K562 (cell line): ENCODE data around the gene CHDH. TPM values are rescaled to one million over a fixed set of nuclear protein-coding genes. Genes with fewer than 3 reads are reported as not detected.

Source experiments
- ATAC-seq: fragments of 200-7000 bp; cut with Tn5 transposase; 3 replicates; pipeline ENCODE4 v1.9.1; 2020; ENCODE audit warnings: moderate library complexity
- BruUV-seq: library from RNA; stranded (reverse); fragments of 400-500 nt; replicated peaks from 2 replicates; lab custom pipeline; 2021; lab: Mats Ljungman, UMichigan
- CTCF ChIA-PET: fragments of 300-600 bp; formaldehyde crosslinking; extraction: SDS; loops from one replicate; lab custom pipeline; 2021; ENCODE audit warnings: low intra/inter-chr PET ratio; lab: Yijun Ruan, JAX
- POLR2A ChIA-PET: fragments of 300-600, 350-650 bp; sonication (Branson Sonifier 250); formaldehyde crosslinking; extraction: SDS; loops from one replicate; lab custom pipeline; 2021; ENCODE audit warnings: antibody characterized with exemption, inconsistent platforms; lab: Yijun Ruan, JAX
- DNase-seq, 4 experiments: peaks; one replicate each; pipeline versions ENCODE4 v3.0.0 to v3.0.0-alpha.2; 2011 to 2018; ENCODE audit warnings: low spot score in 3 of 4, mixed read lengths in 3 of 4; ENCODE audit errors: extremely low read depth in 1 of 4
- FAIRE-seq: peaks from 2 replicates; lab custom pipeline; 2011; peaks lifted over from hg19 to GRCh38; lab: Jason Lieb, UNC
- H2AFZ ChIP-seq: 2 replicates; pipeline ENCODE4 v1.6.0; 2011; ENCODE audit warnings: low read depth, low read length, control low read depth, inconsistent platforms
- H3K27ac ChIP-seq: fragments of 200-600 bp; 3 replicates; pipeline ENCODE4 v1.8.0; 2011; ENCODE audit warnings: low read depth, mild to moderate bottlenecking, control low read depth, inconsistent platforms, low read length, moderate library complexity, mixed read lengths; ENCODE audit errors: extremely low read depth
- H3K27me3 ChIP-seq, 2 experiments: fragments of 300-600 bp in 1 of 2; 2 replicates in 1 of 2; 3 replicates in 1 of 2; pipeline versions ENCODE4 v1.6.0 to v1.8.0; 2011; ENCODE audit warnings: inconsistent platforms in 2 of 2, low read length in 2 of 2, mild to moderate bottlenecking in 1 of 2, mixed read lengths in 1 of 2, moderate library complexity in 1 of 2; ENCODE audit not compliant: control insufficient read depth in 2 of 2, insufficient read depth in 2 of 2
- H3K36me3 ChIP-seq: fragments of 300-600 bp; 3 replicates; pipeline ENCODE4 v1.8.0; 2011; ENCODE audit warnings: mild to moderate bottlenecking, low read length, inconsistent platforms; ENCODE audit not compliant: control insufficient read depth, insufficient read depth
- H3K4me1 ChIP-seq, 2 experiments: fragments of 200-600 bp in 1 of 2; replicated peaks in 1 of 2; 2 replicates in 1 of 2; 3 replicates in 1 of 2; pipeline versions ENCODE4 v1.5.1 to v1.8.0; 2011; ENCODE audit warnings: inconsistent platforms in 2 of 2, low read length in 2 of 2, mild to moderate bottlenecking in 1 of 2, mixed read lengths in 1 of 2, moderate library complexity in 1 of 2; ENCODE audit not compliant: control insufficient read depth in 2 of 2, insufficient read depth in 2 of 2
- H3K4me2 ChIP-seq: 2 replicates; pipeline ENCODE4 v1.6.1; 2011; ENCODE audit warnings: low read length, control low read depth, inconsistent platforms, mixed read lengths; ENCODE audit not compliant: insufficient read depth
- H3K4me3 ChIP-seq: fragments of 200-600 bp; sonication (generic), shearing (Covaris generic); 2 replicates; pipeline ENCODE4 v1.5.1; 2016; ENCODE audit warnings: control low read depth, inconsistent platforms
- H3K79me2 ChIP-seq: fragments of 200-600 bp; 3 replicates; pipeline ENCODE4 v1.8.0; 2011; ENCODE audit warnings: low read length, inconsistent platforms; ENCODE audit not compliant: control insufficient read depth, insufficient read depth
- H3K9ac ChIP-seq, 2 experiments: 2 replicates each; pipeline versions ENCODE4 v1.6.0 to v1.6.1; 2011; ENCODE audit warnings: low read depth in 2 of 2, low read length in 2 of 2, control low read depth in 1 of 2, inconsistent platforms in 1 of 2, mild to moderate bottlenecking in 1 of 2, mixed read lengths in 1 of 2; ENCODE audit not compliant: insufficient read depth in 1 of 2
- H3K9me1 ChIP-seq: one replicate; pipeline ENCODE4 v1.6.0; 2011; ENCODE audit warnings: inconsistent platforms, mild to moderate bottlenecking, low read length, moderate library complexity; ENCODE audit not compliant: control insufficient read depth, insufficient read depth
- H3K9me3 ChIP-seq: replicated peaks from 2 replicates; pipeline ENCODE4 v1.5.1; 2011; ENCODE audit warnings: low read depth, low read length, inconsistent platforms; ENCODE audit not compliant: control insufficient read depth, insufficient read depth
- H4K20me1 ChIP-seq: replicated peaks from 2 replicates; pipeline ENCODE4 v1.6.1; 2011; ENCODE audit warnings: low read length, inconsistent platforms, mixed read lengths; ENCODE audit not compliant: control insufficient read depth, insufficient read depth
- CXXC5 ChIP-seq: fragments of 250-450 bp; sonication (Bioruptor Pico); IDR thresholded peaks from 2 replicates; pipeline ENCODE4 v1.8.0; 2022; ENCODE audit warnings: inconsistent platforms, mild to moderate bottlenecking, moderate library complexity
- REST ChIP-seq, 2 experiments: fragments of 450-650 bp; formaldehyde crosslinking in 1 of 2; IDR thresholded peaks; 2 replicates each; pipeline versions ENCODE4 v1.4.0 to v1.6.1; 2014 to 2020; ENCODE audit warnings: mild to moderate bottlenecking in 2 of 2, borderline replicate concordance in 1 of 2, low read depth in 1 of 2
- WGBS: fragments of 100-300 bp; shearing (Covaris generic); methylation state at CpG from one replicate; pipeline ENCODE4 v1.1.6; 2016; ENCODE audit warnings: low coverage, mixed read lengths; ENCODE audit not compliant: insufficient coverage; ENCODE audit errors: missing lambda C conversion rate; 5-methylcytosine and 5-hydroxymethylcytosine counted together
- in situ Hi-C: fragments of 300-500 bp; cut with MboI; formaldehyde crosslinking; loops from 4 replicates; pipeline ENCODE4 v1.15.0; 2018; ENCODE audit warnings: inconsistent platforms, mixed read lengths
- intact Hi-C: fragments of 100-400 bp; cut with micrococcal nuclease; formaldehyde crosslinking; loops from 2 replicates; pipeline ENCODE4 v1.14.2; 2022
- polyA plus RNA-seq, 8 experiments: library from polyadenylated mRNA; depleted of rRNA in 4 of 8; stranded (reverse) in 5 of 8; unstranded in 3 of 8; fragments of >200 nt; fragmentation: Nextera tagmentation in 2 of 8; fragmentation: Illumina TruSeq in 1 of 8; extraction: Ambion mirVana in 2 of 8; extraction: Trizol in 1 of 8; gene quantifications; 2 replicates each; pipeline versions ENCODE4 v1.2.1 to v1.2.3, GENCODE V29; 2011 to 2014; ENCODE audit warnings: inconsistent platforms in 1 of 8, missing spikeins in 1 of 8
- total RNA-seq, 7 experiments: library from RNA; depleted of rRNA in 6 of 7; stranded (reverse); fragments of >200 nt in 6 of 7; fragmentation: Illumina TruSeq in 2 of 7; extraction: Trizol in 2 of 7; gene quantifications; 2 replicates each; pipeline versions ENCODE4 v1.2.1 to v1.2.3, GENCODE V29; 2011 to 2021; ENCODE audit warnings: low replicate concordance in 1 of 7

The CHDH gene
- total and polyA plus RNA-seq, 9 of the 15 experiments (the other 6 are each of a cell fraction or from before 2014, with no cell fraction given): 0.06 to 1.9 (median 0.46) TPM

GRCh38 chr3:53812434-53812833, 33.8 kb downstream of the CHDH start:
- no peak overlapping the region for H3K4me3 ChIP-seq
- H3K9me3 ChIP-seq: no peaks in the 10 kb centered on the region
- WGBS: 0% methylated on average over 4 of the region's 4 CpGs
- H4K20me1 ChIP-seq: no peaks in the 10 kb centered on the region
- ATAC-seq: no peak
- no peak overlapping the region for H2AFZ ChIP-seq
- no peaks in the 10 kb centered on the region; a peak in 1 of 5 replicates for H3K4me1 ChIP-seq
- CTCF ChIA-PET: no interaction called here
- no peaks in the 10 kb centered on the region for H3K36me3 ChIP-seq
- POLR2A ChIA-PET: no interaction called here
- no peak for FAIRE-seq
- H3K4me2 ChIP-seq: no peak overlapping the region
- no peak for TF ChIP-seq CXXC5 (CRISPR knock-in tag)
- no peak for TF ChIP-seq REST (IDR thresholded peaks at IDR 0.05; ENCODE audit: borderline replicate concordance)
- no peak for TF ChIP-seq REST (CRISPR knock-in tag; IDR thresholded peaks at IDR 0.05; ENCODE audit: low read depth)
- no peaks in the 10 kb centered on the region for H3K9me1 ChIP-seq
- no peaks in the 10 kb centered on the region for H3K79me2 ChIP-seq
- no peak overlapping the region for H3K9ac ChIP-seq
- intact Hi-C loops (no loop called here), in situ Hi-C loops (no loop called here)
- no TSS peak for BruUV-seq
- peaks cover 12 to 63% of the 10 kb centered on the region in 2 experiments; a peak in 3 of 5 replicates for H3K27me3 ChIP-seq
- no peak overlapping the region for H3K27ac ChIP-seq
- no peak for DNase-seq
